OCI-LY7 (cell line): ENCODE results near the gene ZMYND19. TPM values are rescaled to one million over a fixed set of nuclear protein-coding genes. Genes with fewer than 3 reads are reported as not detected.
"Not testable (repeated sequence)": the region's sequence is repeated elsewhere in the genome, so short reads cannot be mapped to it uniquely, and the experiment has no call there.

Experiments used
- BruUV-seq: library from RNA; stranded (reverse); fragments of 400-500 nt; replicated peaks from 2 replicates; lab custom pipeline; 2021; lab: Mats Ljungman, UMichigan
- CTCF ChIA-PET: fragments of 300-600 bp; sonication (Branson Sonifier 250); formaldehyde crosslinking; loops from one replicate; lab custom pipeline; 2022; ENCODE audit warnings: antibody characterized with exemption; ENCODE audit not compliant: unreplicated experiment; lab: Charles Lee
- POLR2A ChIA-PET: fragments of 300-600 bp; sonication (Branson Sonifier 250); formaldehyde crosslinking; loops from one replicate; lab custom pipeline; 2022; ENCODE audit warnings: antibody characterized with exemption; lab: Charles Lee
- DNase-seq: peaks from one replicate; pipeline ENCODE4 v3.0.0-alpha.2; 2015; ENCODE audit warnings: low spot score
- H2AFZ ChIP-seq: fragments of 200-600 bp; sonication (generic), shearing (Covaris generic); 2 replicates; pipeline ENCODE4 v1.6.1; 2014; ENCODE audit warnings: mild to moderate bottlenecking, antibody characterized with exemption, low read length, moderate library complexity
- H3K27ac ChIP-seq: fragments of 200-600 bp; sonication (generic); 2 replicates; pipeline ENCODE4 v1.5.1; 2014; ENCODE audit warnings: mixed run types, low read depth, mild to moderate bottlenecking, moderate library complexity, low read length, inconsistent platforms; ENCODE audit not compliant: poor library complexity, severe bottlenecking
- H3K36me3 ChIP-seq: fragments of 200-600 bp; sonication (generic); 2 replicates; pipeline ENCODE4 v1.6.1; 2014; ENCODE audit warnings: mild to moderate bottlenecking, antibody characterized with exemption, low read length, moderate library complexity, mixed read lengths; ENCODE audit not compliant: insufficient read depth
- H3K4me1 ChIP-seq: fragments of 200-600 bp; sonication (generic); 2 replicates; pipeline ENCODE4 v1.5.1; 2014; ENCODE audit warnings: mild to moderate bottlenecking, low read length; ENCODE audit not compliant: insufficient read depth, poor library complexity, severe bottlenecking
- H3K4me2 ChIP-seq: fragments of 200-600 bp; sonication (generic); 2 replicates; pipeline ENCODE4 v1.6.1; 2014; ENCODE audit warnings: mild to moderate bottlenecking, low read length
- H3K4me3 ChIP-seq: fragments of 200-600 bp; sonication (generic); 2 replicates; pipeline ENCODE4 v1.5.1; 2014; ENCODE audit warnings: mild to moderate bottlenecking, low read depth, low read length; ENCODE audit not compliant: poor library complexity, severe bottlenecking
- H3K79me2 ChIP-seq: fragments of 200-600 bp; sonication (generic); 2 replicates; pipeline ENCODE4 v1.6.1; 2016; ENCODE audit warnings: low read depth, mild to moderate bottlenecking, low read length, moderate library complexity, mixed read lengths; ENCODE audit not compliant: insufficient read depth
- H3K9me2 ChIP-seq: fragments of 200-600 bp; sonication (generic); 2 replicates; pipeline ENCODE4 v1.6.1; 2016; ENCODE audit warnings: mild to moderate bottlenecking, low read length, mixed read lengths; ENCODE audit not compliant: insufficient read depth
- H3K9me3 ChIP-seq: fragments of 200-600 bp; sonication (generic); 2 replicates; pipeline ENCODE4 v1.6.1; 2014; ENCODE audit warnings: mild to moderate bottlenecking, mixed run types, low read length, mixed read lengths
- H4K20me1 ChIP-seq: fragments of 200-600 bp; sonication (generic); 2 replicates; pipeline ENCODE4 v1.6.1; 2014; ENCODE audit warnings: mild to moderate bottlenecking, antibody characterized with exemption, low read length, moderate library complexity, mixed read lengths; ENCODE audit not compliant: insufficient read depth
- EZH2phosphoT487 ChIP-seq: fragments of 200-600 bp; sonication (generic); IDR thresholded peaks from 2 replicates; pipeline ENCODE4 v1.6.1; 2018; ENCODE audit warnings: low read depth, borderline replicate concordance, mild to moderate bottlenecking, mixed run types, antibody characterized with exemption, low read length, moderate library complexity, mixed read lengths
- intact Hi-C: fragments of 100-400 bp; cut with micrococcal nuclease; formaldehyde crosslinking; loops from one replicate; pipeline ENCODE4 v1.10.0; 2022; ENCODE audit not compliant: unreplicated experiment
- small RNA-seq: library from RNA; depleted of rRNA; stranded (forward); fragments of <200 nt; gene quantifications from one replicate; pipeline ENCODE3, GENCODE V24; 2014
- total RNA-seq, 2 experiments: library from RNA; depleted of rRNA in 1 of 2; stranded (reverse); fragments of >200 nt in 1 of 2; shearing (Covaris generic) in 1 of 2; gene quantifications; 2 replicates each; pipeline ENCODE4 v1.2.3, GENCODE V29; 2014 to 2022
- TF ChIP-seq, protein P1 (sequence below): fragments of 200-600 bp; sonication (generic); conservative IDR thresholded peaks from 2 replicates; pipeline ENCODE4 v1.5.1; 2014; ENCODE audit warnings: mild to moderate bottlenecking, antibody characterized with exemption, low read length, moderate library complexity, mixed read lengths

The ZMYND19 gene
- total RNA-seq, 2 experiments from 2014 or later: 48.4 to 65.8 TPM

DNA sequence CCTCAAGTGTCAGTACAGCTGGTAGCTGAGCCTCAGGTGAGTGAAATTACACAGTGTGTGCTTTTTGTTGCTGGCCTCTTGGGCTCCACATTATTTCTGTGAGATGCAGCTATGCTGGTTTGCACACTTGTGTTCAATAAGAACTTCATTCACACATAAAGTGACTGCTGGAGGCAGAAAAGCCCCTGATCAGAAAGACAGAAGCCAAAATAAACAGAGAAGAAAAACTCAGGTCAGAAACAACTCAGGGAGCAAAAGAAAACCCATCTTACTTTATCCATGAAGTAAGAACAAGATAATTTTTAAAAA, 55.2 kb downstream of the ZMYND19 start:
- Histone ChIP-seq H3K4me2 (no peak overlapping the region), H3K9me3 (no peaks in the 10 kb centered on the region), H3K36me3 (no peaks in the 10 kb centered on the region), H3K27ac (no peak overlapping the region), H3K79me2 (no peaks in the 10 kb centered on the region), H4K20me1 (no peaks in the 10 kb centered on the region), H3K4me3 (no peak overlapping the region), H3K9me2 (no peaks in the 10 kb centered on the region), H2AFZ (peak overlapping the region; percentile 29), H3K4me1 (peaks cover 20% of the 10 kb centered on the region)
- DNase-seq: no peak
- ChIA-PET CTCF (interaction anchor here (0.6 kb wide), 1 partner anchor 112 kb away, joined by 4 read pairs; the partner anchor contains the start of gene EXD3), POLR2A (no interaction called here)
- TF ChIP-seq, protein P1, sequence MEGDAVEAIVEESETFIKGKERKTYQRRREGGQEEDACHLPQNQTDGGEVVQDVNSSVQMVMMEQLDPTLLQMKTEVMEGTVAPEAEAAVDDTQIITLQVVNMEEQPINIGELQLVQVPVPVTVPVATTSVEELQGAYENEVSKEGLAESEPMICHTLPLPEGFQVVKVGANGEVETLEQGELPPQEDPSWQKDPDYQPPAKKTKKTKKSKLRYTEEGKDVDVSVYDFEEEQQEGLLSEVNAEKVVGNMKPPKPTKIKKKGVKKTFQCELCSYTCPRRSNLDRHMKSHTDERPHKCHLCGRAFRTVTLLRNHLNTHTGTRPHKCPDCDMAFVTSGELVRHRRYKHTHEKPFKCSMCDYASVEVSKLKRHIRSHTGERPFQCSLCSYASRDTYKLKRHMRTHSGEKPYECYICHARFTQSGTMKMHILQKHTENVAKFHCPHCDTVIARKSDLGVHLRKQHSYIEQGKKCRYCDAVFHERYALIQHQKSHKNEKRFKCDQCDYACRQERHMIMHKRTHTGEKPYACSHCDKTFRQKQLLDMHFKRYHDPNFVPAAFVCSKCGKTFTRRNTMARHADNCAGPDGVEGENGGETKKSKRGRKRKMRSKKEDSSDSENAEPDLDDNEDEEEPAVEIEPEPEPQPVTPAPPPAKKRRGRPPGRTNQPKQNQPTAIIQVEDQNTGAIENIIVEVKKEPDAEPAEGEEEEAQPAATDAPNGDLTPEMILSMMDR: peak; percentile 8; the same call in 1 of the 2 replicates
- TF ChIP-seq EZH2phosphoT487: no peak
- intact Hi-C loops: no loop called here
- BruUV-seq: no TSS peak

DNA sequence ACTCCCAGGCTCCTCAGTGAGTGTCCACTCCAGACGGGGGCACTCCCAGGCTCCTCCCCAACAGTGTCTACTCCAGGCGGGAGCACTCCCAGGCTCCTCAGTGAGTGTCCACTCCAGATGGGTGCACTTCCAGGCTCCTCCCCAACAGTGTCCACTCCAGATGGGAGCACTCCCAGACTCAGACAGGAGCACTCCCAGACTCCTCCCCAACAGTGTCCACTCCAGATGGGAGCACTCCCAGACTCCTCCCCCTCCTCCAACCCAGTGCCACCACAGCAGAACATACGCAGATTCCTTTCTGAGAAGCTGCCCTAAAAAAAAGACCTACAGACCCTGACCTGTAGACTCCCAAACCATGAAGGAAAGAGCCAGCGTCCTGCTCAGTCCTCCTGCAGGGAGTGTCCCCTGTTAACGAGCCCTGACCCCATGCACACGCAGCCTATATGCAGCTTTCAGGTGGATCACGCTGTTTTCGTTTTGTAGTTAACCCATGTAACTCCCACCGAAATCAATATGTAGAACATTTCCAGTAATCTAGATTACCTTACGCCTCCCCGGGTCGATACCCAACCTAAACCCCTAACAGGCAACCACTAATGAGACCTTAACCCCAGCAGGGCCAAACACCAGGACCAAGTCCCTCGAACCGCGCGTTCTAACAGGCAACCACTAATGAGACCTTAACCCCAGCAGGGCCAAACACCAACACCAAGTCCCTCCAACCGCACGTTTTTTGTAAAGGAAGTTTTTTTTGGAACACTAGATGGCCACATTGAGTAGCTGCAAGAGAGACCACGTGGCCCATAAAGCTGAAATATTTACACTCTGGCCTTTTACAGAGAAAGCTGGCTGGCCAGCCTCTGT, 55.8 kb downstream of the ZMYND19 start:
- ChIA-PET POLR2A (no interaction called here), CTCF (interaction anchor here (0.6 kb wide), 1 partner anchor 112 kb away, joined by 4 read pairs; the partner anchor contains the start of gene EXD3)
- Histone ChIP-seq H3K4me2 (no peak overlapping the region), H3K4me3 (no peak overlapping the region), H3K4me1 (peaks cover 20% of the 10 kb centered on the region), H3K79me2 (no peaks in the 10 kb centered on the region), H3K9me3 (no peaks in the 10 kb centered on the region), H3K27ac (no peak overlapping the region), H2AFZ (peak overlapping the region; percentile 29), H3K9me2 (no peaks in the 10 kb centered on the region), H3K36me3 (no peaks in the 10 kb centered on the region), H4K20me1 (no peaks in the 10 kb centered on the region)
- no TSS peak for BruUV-seq
- TF ChIP-seq, protein P1: peak; percentile 90
- TF ChIP-seq EZH2phosphoT487: no peak
- DNase-seq: peak; percentile 77
- intact Hi-C loops: no loop called here

DNA sequence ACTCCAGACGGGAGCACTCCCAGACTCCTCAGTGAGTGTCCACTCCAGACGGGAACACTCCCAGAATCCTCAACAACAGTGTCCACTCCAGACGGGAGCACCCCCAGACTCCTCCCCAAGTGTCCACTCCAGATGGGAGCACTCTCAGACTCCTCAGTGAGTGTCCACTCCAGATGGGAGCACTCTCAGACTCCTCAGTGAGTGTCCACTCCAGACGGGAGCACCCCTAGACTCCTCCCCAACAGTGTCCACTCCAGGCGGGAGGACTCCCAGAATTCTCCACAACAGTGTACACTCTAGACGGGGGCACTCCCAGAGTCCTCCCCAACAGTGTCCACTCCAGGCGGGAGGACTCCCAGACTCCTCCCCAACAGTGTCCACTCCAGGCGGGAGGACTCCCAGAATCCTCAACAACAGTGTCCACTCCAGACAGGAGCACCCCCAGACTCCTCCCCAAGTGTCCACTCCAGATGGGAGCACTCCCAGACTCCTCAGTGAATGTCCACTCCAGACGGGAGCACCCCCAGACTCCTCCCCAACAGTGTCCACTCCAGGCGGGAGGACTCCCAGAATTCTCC, 57.3 kb downstream of the ZMYND19 start:
- H3K4me2 ChIP-seq, BruUV-seq, H3K9me2 ChIP-seq, H4K20me1 ChIP-seq, DNase-seq, H3K4me3 ChIP-seq, intact Hi-C loops, H3K27ac ChIP-seq, H2AFZ ChIP-seq, H3K79me2 ChIP-seq, POLR2A ChIA-PET, H3K36me3 ChIP-seq, H3K9me3 ChIP-seq, CTCF ChIA-PET: not testable (repeated sequence)
- H3K4me1 ChIP-seq: peaks cover 20% of the 10 kb centered on the region

Small RNA genes lying within 50 kb of the gene (small RNA-seq; reads per million reads assigned to genes)
- not detected for gene RF00017

Other genes with a start within 250 kb of the ZMYND19 start
- 14.2 and 27.0 TPM in 2 replicates for gene EXD3, start 167.3 kb downstream of the ZMYND19 start, total RNA-seq (2014; rRNA removed; shearing (Covaris generic))
- 20.8 and 27.0 TPM in 2 replicates for gene EXD3, start 167.3 kb downstream of the ZMYND19 start, total RNA-seq (2022)
- gene NOXA1, start 167.1 kb downstream of the ZMYND19 start, total RNA-seq (2014; rRNA removed; shearing (Covaris generic)): not detected in 2 replicates
- gene NOXA1, start 167.1 kb downstream of the ZMYND19 start, total RNA-seq (2022): not detected in 2 replicates
- not detected in 2 replicates for gene ENTPD8, start 149.2 kb downstream of the ZMYND19 start, total RNA-seq (2014; rRNA removed; shearing (Covaris generic))
- gene ENTPD8, start 149.2 kb downstream of the ZMYND19 start, total RNA-seq (2022): not detected in 2 replicates
- 15.8 and 20.3 TPM in 2 replicates for gene NSMF, start 131.2 kb downstream of the ZMYND19 start, total RNA-seq (2014; rRNA removed; shearing (Covaris generic))
- gene NSMF, start 131.2 kb downstream of the ZMYND19 start, total RNA-seq (2022): 29.0 and 29.8 TPM in 2 replicates
- gene PNPLA7, start 40.1 kb downstream of the ZMYND19 start, total RNA-seq (2014; rRNA removed; shearing (Covaris generic)): 0.80 and 1.5 TPM in 2 replicates
- gene PNPLA7, start 40.1 kb downstream of the ZMYND19 start, total RNA-seq (2022): 8.5 and 10.2 TPM in 2 replicates
- 26.4 and 38.3 TPM in 2 replicates for gene MRPL41, start 38.6 kb downstream of the ZMYND19 start, total RNA-seq (2014; rRNA removed; shearing (Covaris generic))
- 29.3 and 34.8 TPM in 2 replicates for gene MRPL41, start 38.6 kb downstream of the ZMYND19 start, total RNA-seq (2022)
- 71.7 and 72.9 TPM in 2 replicates for gene DPH7, start 11.6 kb downstream of the ZMYND19 start, total RNA-seq (2014; rRNA removed; shearing (Covaris generic))
- gene DPH7, start 11.6 kb downstream of the ZMYND19 start, total RNA-seq (2022): 88.2 and 95.6 TPM in 2 replicates
- gene ARRDC1, start 15.2 kb upstream of the ZMYND19 start, total RNA-seq (2014; rRNA removed; shearing (Covaris generic)): 47.0 and 70.3 TPM in 2 replicates
- gene ARRDC1, start 15.2 kb upstream of the ZMYND19 start, total RNA-seq (2022): 59.6 and 64.6 TPM in 2 replicates
- gene EHMT1, start 28.5 kb upstream of the ZMYND19 start, total RNA-seq (2014; rRNA removed; shearing (Covaris generic)): 143 and 145 TPM in 2 replicates
- 291 and 295 TPM in 2 replicates for gene EHMT1, start 28.5 kb upstream of the ZMYND19 start, total RNA-seq (2022)